Measurements from ENCODE around the gene ACD. TPM values are rescaled to one million over a fixed set of nuclear protein-coding genes. Genes with fewer than 3 reads are reported as not detected.

Gene ACD
- total RNA-seq, 1 experiment from 2014 or later: 34.1 TPM

GRCh38 chr16:67679935-67680897 lies 20.2 kb upstream of the ACD start:
- Histone ChIP-seq H4K8ac (replicated peaks; ENCODE audit: insufficient read length, low read depth, low read length) (no peak overlapping the region), H2BK120ac (ENCODE audit: low read depth, low read length, poor library complexity, severe bottlenecking) (no peak overlapping the region), H2BK15ac (ENCODE audit: low read depth, low read length) (no peak overlapping the region), H3K27me3 (ENCODE audit: insufficient read depth, low read length) (no peaks in the 10 kb centered on the region), H2BK12ac (ENCODE audit: insufficient read length, low read depth, low read length) (no peak overlapping the region), H2AK5ac (ENCODE audit: insufficient read length, low read length) (no peak overlapping the region), H3K23ac (ENCODE audit: insufficient read length, low read depth, low read length) (no peak overlapping the region), H2BK5ac (ENCODE audit: insufficient read length, low read length) (no peak overlapping the region), H3K18ac (ENCODE audit: insufficient read length, low read depth, low read length) (no peak overlapping the region), H2AFZ (ENCODE audit: low read length) (no peak overlapping the region), H3K9ac (ENCODE audit: extremely low read depth, insufficient read length, low read length) (no peak overlapping the region), H3K79me1 (ENCODE audit: insufficient read depth, low read depth, low read length, poor library complexity, severe bottlenecking) (no peaks in the 10 kb centered on the region), H3K56ac (ENCODE audit: insufficient read length, low read depth, low read length) (no peak overlapping the region), H3K79me2 (ENCODE audit: insufficient read depth, low read length) (no peaks in the 10 kb centered on the region), H3K4me2 (ENCODE audit: insufficient read depth, insufficient read length, low read length) (no peak overlapping the region), H3K9me3 (ENCODE audit: control insufficient read depth, low read depth, low read length) (no peaks in the 10 kb centered on the region), H4K91ac (ENCODE audit: insufficient read length, low read depth, low read length) (no peak overlapping the region), H2BK20ac (ENCODE audit: low read depth, low read length, poor library complexity, severe bottlenecking) (no peak overlapping the region), H3K4me1 (ENCODE audit: insufficient read depth, low read length) (no peaks in the 10 kb centered on the region), H4K5ac (ENCODE audit: insufficient read length, low read depth, low read length) (no peak overlapping the region), H3T11ph (ENCODE audit: low read length) (no peak overlapping the region), H3K4ac (ENCODE audit: low read depth, low read length) (no peak overlapping the region), H3K14ac (ENCODE audit: insufficient read depth, low read length) (no peak overlapping the region), H3K23me2 (ENCODE audit: insufficient read length, low read depth, low read length, poor library complexity, severe bottlenecking) (no peaks in the 10 kb centered on the region), H4K20me1 (ENCODE audit: control insufficient read depth, insufficient read depth, insufficient read length) (no peaks in the 10 kb centered on the region), H3K27ac (ENCODE audit: insufficient read length, low read depth, low read length) (no peak overlapping the region)
- Mint-ChIP-seq H3K27me3 (ENCODE audit: low read depth) (no peaks in the 10 kb centered on the region), H3K9me3 (no peaks in the 10 kb centered on the region), H3K4me3 (no peak overlapping the region), H3K27ac (no peak overlapping the region), H3K4me1 (no peaks in the 10 kb centered on the region), H3K36me3 (ENCODE audit: insufficient read depth in 1 of 3, low read depth in 3 of 3) (peaks cover 9 to 21% (median 12%) of the 10 kb centered on the region in 3 experiments; a peak in 6 of 7 replicates)
- TF ChIP-seq CTCF (conservative IDR thresholded peaks at IDR 0.05): no peak
- no peak for DNase-seq
- no CpG with 5 or more reads among the region's 10 CpGs for WGBS (ENCODE audit: extremely low coverage, insufficient read length, low lambda C conversion rate)

Measured in H9 (cell line).